Gastrocnemius medialis (tissue), 4 donors: ENCODE results near the gene CHTF8. TPM values are rescaled to one million over a fixed set of nuclear protein-coding genes. Genes with fewer than 3 reads are reported as not detected.
"Not testable (repeated sequence)": the region's sequence is repeated elsewhere in the genome, so short reads cannot be mapped to it uniquely, and the experiment has no call there.

Source experiments
- ATAC-seq, 2 donors: fragments of 150-250 bp; one replicate each; pipeline ENCODE4 v1.9.1; 2016
- DNase-seq, 2 donors: peaks; one replicate each; pipeline ENCODE4 v3.0.0-alpha.2; 2019
- H3K27ac ChIP-seq, 4 donors: fragments of 200-600 bp; sonication (generic); 1 replicate in 1 of 4; 2 replicates in 3 of 4; pipeline ENCODE4 v1.5.1; 2016 to 2018; ENCODE audit warnings: mild to moderate bottlenecking in 2 of 4, moderate library complexity in 1 of 4
- H3K27me3 ChIP-seq, 3 donors: fragments of 200-600 bp; sonication (generic) in 2 of 3; 1 replicate in 1 of 3; 2 replicates in 2 of 3; pipeline versions ENCODE4 v1.5.1 to v1.6.0; 2016 to 2019; ENCODE audit warnings: mild to moderate bottlenecking in 1 of 3, moderate library complexity in 1 of 3
- H3K36me3 ChIP-seq, 2 donors: fragments of 200-600 bp; sonication (generic) in 1 of 2; one replicate each; pipeline ENCODE4 v1.5.1; 2017 to 2018
- H3K4me1 ChIP-seq, 2 donors: fragments of 200-600 bp; sonication (generic) in 1 of 2; one replicate each; pipeline ENCODE4 v1.5.1; 2016 to 2017; ENCODE audit warnings: mild to moderate bottlenecking in 2 of 2
- H3K4me3 ChIP-seq, 4 donors: fragments of 200-600 bp; sonication (generic) in 3 of 4; 1 replicate in 1 of 4; 2 replicates in 3 of 4; pipeline ENCODE4 v1.5.1; 2016 to 2019; ENCODE audit warnings: mild to moderate bottlenecking in 2 of 4
- H3K9me3 ChIP-seq, 3 donors: fragments of 200-600 bp; sonication (generic) in 2 of 3; 1 replicate in 1 of 3; 2 replicates in 2 of 3; pipeline ENCODE4 v1.5.1; 2016 to 2019
- CTCF ChIP-seq, 5 experiments: fragments of 450-650 bp in 3 of 5; fragments of 200-600 bp in 2 of 5; sonication (generic) in 2 of 5; IDR thresholded peaks in 4 of 5; conservative IDR thresholded peaks in 1 of 5; 1 replicate in 4 of 5; 2 replicates in 1 of 5; pipeline ENCODE4 v1.5.1; 2016 to 2019; ENCODE audit warnings: antibody characterized with exemption in 5 of 5, mild to moderate bottlenecking in 3 of 5, moderate library complexity in 3 of 5
- POLR2A ChIP-seq, 2 donors: fragments of 450-650 bp; IDR thresholded peaks; one replicate each; pipeline ENCODE4 v1.6.1; 2017; ENCODE audit warnings: antibody characterized with exemption in 2 of 2, mild to moderate bottlenecking in 2 of 2, moderate library complexity in 2 of 2
- in situ Hi-C, 4 donors: fragments of 200-750 bp; cut with MboI; loops; one replicate each; pipeline versions ENCODE4 v1.15.0 to v1.8.0; 2017; ENCODE audit warnings: low sequenced_read_pairs in 4 of 4
- intact Hi-C: fragments of 100-400 bp; cut with DNase I; formaldehyde crosslinking; loops from one replicate; pipeline ENCODE4 v1.15.1; 2023; ENCODE audit warnings: low total_unique reads
- total RNA-seq, 4 donors: library from RNA; depleted of rRNA; stranded (reverse); fragments of >200 nt; gene quantifications; one replicate each; pipeline versions ENCODE4 v1.1.0 to v1.2.3, GENCODE V29; 2016

Gene CHTF8
- total RNA-seq, 4 donors from 2014 or later, result 27.3 to 52.3 (median 34.8) TPM

- H3K27ac ChIP-seq, result peak overlapping the region; percentile 86 to 94 (median 92)
- H3K4me1 ChIP-seq, result peaks cover 26 to 29% of the 10 kb centered on the region in 2 donors
- DNase-seq (no peak), ATAC-seq (no peak)
- intact Hi-C loops (loop anchor here (5.0 kb wide), 1 partner anchor 604 kb away; no protein-coding TSS in a partner anchor), in situ Hi-C loops (no loop called here)
- H3K27me3 ChIP-seq, result no peaks in the 10 kb centered on the region
- peak overlapping the region; percentile 79 to 97 (median 86) for H3K4me3 ChIP-seq
- H3K9me3 ChIP-seq, result no peaks in the 10 kb centered on the region
- no peaks in the 10 kb centered on the region for H3K36me3 ChIP-seq
- TF ChIP-seq CTCF (IDR thresholded peaks at IDR 0.05 in 4 of 5, conservative IDR thresholded peaks at IDR 0.05 in 1 of 5), result no peak
- no peak for TF ChIP-seq POLR2A (IDR thresholded peaks at IDR 0.05)
These were observed 1.1 kb downstream of the CHTF8 start for GRCh38 chr16:69131167-69131838.

- intact Hi-C loops (loop anchor here (5.0 kb wide), 1 partner anchor 603 kb away; no protein-coding TSS in a partner anchor), in situ Hi-C loops (no loop called here)
- Histone ChIP-seq H3K4me3 (peak overlapping the region in 1 of 4 donors; percentile 85), H3K36me3 (no peaks in the 10 kb centered on the region), H3K27ac (peak overlapping the region in 1 of 4 donors; percentile 94), H3K9me3 (no peaks in the 10 kb centered on the region), H3K27me3 (no peaks in the 10 kb centered on the region), H3K4me1 (peaks cover 26 to 29% of the 10 kb centered on the region in 2 donors)
- DNase-seq (no peak), ATAC-seq (no peak)
- no peak for TF ChIP-seq CTCF (IDR thresholded peaks at IDR 0.05 in 4 of 5, conservative IDR thresholded peaks at IDR 0.05 in 1 of 5)
- no peak for TF ChIP-seq POLR2A (IDR thresholded peaks at IDR 0.05)
These were observed 1.9 kb downstream of the CHTF8 start for GRCh38 chr16:69130461-69130860.

- intact Hi-C loops (no loop called here), in situ Hi-C loops (loop anchor here in 2 of 4 donors (10.0 kb wide), 2 partner anchors 223 to 603 kb away; no protein-coding TSS in a partner anchor)
- peaks cover 13 to 18% of the 10 kb centered on the region in 2 donors for H3K4me1 ChIP-seq
These were observed 4.3 kb downstream of the CHTF8 start for GRCh38 chr16:69127966-69128510.

GRCh38 chr16:69126801-69127200 is 5.6 kb downstream of the CHTF8 start:
- H3K9me3 ChIP-seq, H3K4me3 ChIP-seq, H3K27me3 ChIP-seq, intact Hi-C loops, H3K36me3 ChIP-seq, ATAC-seq, DNase-seq, H3K27ac ChIP-seq: not testable (repeated sequence)
- in situ Hi-C loops, result loop anchor here in 2 of 4 donors (10.0 kb wide), 2 partner anchors 222 to 602 kb away; no protein-coding TSS in a partner anchor
- H3K4me1 ChIP-seq, result peaks cover 12 to 16% of the 10 kb centered on the region in 2 donors

More at GRCh38 chr16:69127966-69128510, 4.3 kb downstream of the CHTF8 start:
- ATAC-seq (no peak), DNase-seq (no peak)
- no peaks in the 10 kb centered on the region for H3K27me3 ChIP-seq
- TF ChIP-seq CTCF (IDR thresholded peaks at IDR 0.05 in 4 of 5, conservative IDR thresholded peaks at IDR 0.05 in 1 of 5), result no peak
- no peak for TF ChIP-seq POLR2A (IDR thresholded peaks at IDR 0.05)
- no peaks in the 10 kb centered on the region for H3K36me3 ChIP-seq
- no peak overlapping the region for H3K4me3 ChIP-seq
- H3K27ac ChIP-seq, result no peak overlapping the region
- no peaks in the 10 kb centered on the region for H3K9me3 ChIP-seq

GRCh38 chr16:69126221-69126620 is 6.2 kb downstream of the CHTF8 start:
- peaks cover 0 to 3% of the 10 kb centered on the region in 2 donors for H3K36me3 ChIP-seq
- H3K27me3 ChIP-seq, result no peaks in the 10 kb centered on the region
- in situ Hi-C loops, result loop anchor here in 2 of 4 donors (10.0 kb wide), 2 partner anchors 221 to 601 kb away; no protein-coding TSS in a partner anchor
- no peak overlapping the region for H3K4me3 ChIP-seq
- intact Hi-C loops, result no loop called here
- ATAC-seq (no peak), DNase-seq (no peak)
- H3K9me3 ChIP-seq, result no peaks in the 10 kb centered on the region
- TF ChIP-seq CTCF (IDR thresholded peaks at IDR 0.05 in 4 of 5, conservative IDR thresholded peaks at IDR 0.05 in 1 of 5) (no peak), POLR2A (IDR thresholded peaks at IDR 0.05) (no peak)
- no peak overlapping the region for H3K27ac ChIP-seq
- peaks cover 9 to 11% of the 10 kb centered on the region in 2 donors for H3K4me1 ChIP-seq

- not testable (repeated sequence) for H3K27ac ChIP-seq, ATAC-seq, H3K4me1 ChIP-seq, DNase-seq, H3K27me3 ChIP-seq, H3K9me3 ChIP-seq, H3K4me3 ChIP-seq
- H3K36me3 ChIP-seq, result peaks cover 0 to 16% of the 10 kb centered on the region in 2 donors
- in situ Hi-C loops, result loop anchor here (5.0 to 25.0 kb wide), 4 partner anchors 220 to 600 kb away; partner anchors contain the start of gene ZFP90 (in 2 of the 4)
- intact Hi-C loops, result loop anchor here (2.0 kb wide), 2 partner anchors 222 to 276 kb away; no protein-coding TSS in a partner anchor
These were observed 7.4 kb downstream of the CHTF8 start for GRCh38 chr16:69124961-69125360.

- in situ Hi-C loops, result loop anchor here (5.0 to 25.0 kb wide), 4 partner anchors 220 to 600 kb away; partner anchors contain the start of gene ZFP90 (in 2 of the 4)
- H3K27me3 ChIP-seq, H3K9me3 ChIP-seq, ATAC-seq, H3K4me1 ChIP-seq, DNase-seq, H3K4me3 ChIP-seq, H3K27ac ChIP-seq: not testable (repeated sequence)
- intact Hi-C loops, result loop anchor here (2.0 kb wide), 2 partner anchors 222 to 276 kb away; no protein-coding TSS in a partner anchor
- H3K36me3 ChIP-seq, result peaks cover 0 to 21% of the 10 kb centered on the region in 2 donors
These were observed 8.0 kb downstream of the CHTF8 start for GRCh38 chr16:69124406-69124805.
